Measurements from ENCODE around the gene MAST4.
A peak's percentile ranks its signal among the peaks of the same experiment; 100 is the strongest.

The MAST4 gene

DNA sequence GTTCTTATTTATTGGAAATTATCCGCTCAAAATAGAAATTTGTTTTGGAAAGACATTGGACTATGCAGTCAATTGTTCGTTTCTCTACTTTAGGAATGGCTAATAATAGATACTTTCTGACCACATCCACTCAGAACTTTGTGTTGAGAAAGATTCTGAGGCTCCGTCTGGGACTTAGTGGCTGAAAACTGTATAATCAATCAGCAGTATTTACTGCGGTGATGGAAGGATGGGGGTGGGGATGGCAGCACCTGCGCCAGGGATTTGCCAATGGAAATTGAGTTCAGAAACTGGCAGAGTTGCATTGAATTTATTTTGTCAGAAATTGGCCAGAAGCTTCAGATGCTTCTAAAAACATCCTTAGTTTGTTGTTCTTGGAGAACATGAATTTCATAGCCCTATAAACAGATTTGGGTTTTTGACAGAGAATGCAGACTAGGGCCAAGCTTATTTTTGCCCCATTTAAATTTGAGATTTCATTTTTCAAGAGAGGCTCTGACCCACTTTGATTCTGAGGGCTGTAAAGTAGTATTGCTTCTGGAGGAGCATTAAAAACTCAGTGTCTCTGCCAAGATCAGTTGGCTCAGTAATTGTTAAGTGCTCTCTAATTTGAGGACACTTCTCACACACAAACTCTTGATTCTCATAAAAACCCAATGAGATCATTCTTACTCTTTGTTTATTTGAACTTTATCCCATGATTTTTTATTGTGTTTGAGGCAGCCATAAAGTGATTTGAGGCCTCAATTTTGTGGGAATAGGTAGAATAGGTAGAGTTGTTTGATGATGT, 385.3 kb downstream of the MAST4 start:
- no peak for DNase-seq (ENCODE audit: low read depth)
- H3K4me3 ChIP-seq (ENCODE audit: low read length) = no peak overlapping the region
- TF ChIP-seq, protein P1, sequence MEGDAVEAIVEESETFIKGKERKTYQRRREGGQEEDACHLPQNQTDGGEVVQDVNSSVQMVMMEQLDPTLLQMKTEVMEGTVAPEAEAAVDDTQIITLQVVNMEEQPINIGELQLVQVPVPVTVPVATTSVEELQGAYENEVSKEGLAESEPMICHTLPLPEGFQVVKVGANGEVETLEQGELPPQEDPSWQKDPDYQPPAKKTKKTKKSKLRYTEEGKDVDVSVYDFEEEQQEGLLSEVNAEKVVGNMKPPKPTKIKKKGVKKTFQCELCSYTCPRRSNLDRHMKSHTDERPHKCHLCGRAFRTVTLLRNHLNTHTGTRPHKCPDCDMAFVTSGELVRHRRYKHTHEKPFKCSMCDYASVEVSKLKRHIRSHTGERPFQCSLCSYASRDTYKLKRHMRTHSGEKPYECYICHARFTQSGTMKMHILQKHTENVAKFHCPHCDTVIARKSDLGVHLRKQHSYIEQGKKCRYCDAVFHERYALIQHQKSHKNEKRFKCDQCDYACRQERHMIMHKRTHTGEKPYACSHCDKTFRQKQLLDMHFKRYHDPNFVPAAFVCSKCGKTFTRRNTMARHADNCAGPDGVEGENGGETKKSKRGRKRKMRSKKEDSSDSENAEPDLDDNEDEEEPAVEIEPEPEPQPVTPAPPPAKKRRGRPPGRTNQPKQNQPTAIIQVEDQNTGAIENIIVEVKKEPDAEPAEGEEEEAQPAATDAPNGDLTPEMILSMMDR (IDR thresholded peaks at IDR 0.05; ENCODE audit: insufficient read depth, low read depth, low read length, missing control alignments) = no peak

DNA sequence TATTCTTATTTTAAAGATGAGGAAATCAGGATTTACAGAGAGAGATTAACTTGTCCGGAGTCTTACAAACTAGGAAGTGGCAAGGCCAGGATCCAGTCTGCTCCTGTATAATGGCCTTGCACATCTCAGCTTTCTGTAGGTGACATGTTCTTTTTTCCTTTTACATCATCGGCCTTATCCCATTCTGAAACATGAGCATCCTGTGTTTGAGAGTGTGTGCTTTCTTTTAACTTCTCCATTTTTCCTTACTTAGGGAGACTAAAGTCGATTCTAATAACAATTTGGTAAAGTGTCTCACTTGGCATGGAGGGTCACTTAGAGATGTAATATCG, 385.8 kb downstream of the MAST4 start:
- TF ChIP-seq, protein P1 (IDR thresholded peaks at IDR 0.05; ENCODE audit: insufficient read depth, low read depth, low read length, missing control alignments) = no peak
- no peak for DNase-seq (ENCODE audit: low read depth)

DNA sequence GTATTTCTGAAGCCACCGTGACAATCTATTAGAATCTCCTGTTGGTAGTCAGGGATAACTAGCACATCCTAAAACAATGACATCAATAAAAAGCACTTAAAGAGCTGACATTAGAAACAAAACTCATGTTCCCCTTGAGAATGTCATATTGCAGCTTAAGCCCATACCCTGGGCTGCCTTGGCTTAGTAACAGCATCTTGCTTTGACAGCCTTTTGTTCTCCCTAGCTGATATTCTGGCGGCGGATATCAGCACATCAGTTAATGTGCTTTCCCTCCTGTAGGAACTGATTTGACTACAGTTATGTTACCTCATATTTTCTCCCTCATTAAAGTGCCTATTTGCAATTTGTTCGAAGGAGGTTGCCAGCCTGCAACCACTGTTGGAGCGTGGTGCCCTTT, 386.3 kb downstream of the MAST4 start:
- no peak for DNase-seq (ENCODE audit: low read depth)
- TF ChIP-seq, protein P1 (IDR thresholded peaks at IDR 0.05; ENCODE audit: insufficient read depth, low read depth, low read length, missing control alignments) = no peak

More for the DNA sequence above, 385.8 kb downstream of the MAST4 start:
- H3K4me3 ChIP-seq (ENCODE audit: low read length) = no peak overlapping the region

GRCh38 chr5:66985417-66985816, 389.2 kb downstream of the MAST4 start:
- TF ChIP-seq, protein P1 (IDR thresholded peaks at IDR 0.05; ENCODE audit: insufficient read depth, low read depth, low read length, missing control alignments) = no peak
- H3K4me3 ChIP-seq (ENCODE audit: low read length) = no peak overlapping the region

More for the DNA sequence above, 386.3 kb downstream of the MAST4 start:
- H3K4me3 ChIP-seq (ENCODE audit: low read length) = no peak overlapping the region

GRCh38 chr5:66986009-66986408, 389.8 kb downstream of the MAST4 start:
- no peak for DNase-seq (ENCODE audit: low read depth)
- no peak overlapping the region for H3K4me3 ChIP-seq (ENCODE audit: low read length)
- TF ChIP-seq, protein P1 (IDR thresholded peaks at IDR 0.05; ENCODE audit: insufficient read depth, low read depth, low read length, missing control alignments) = no peak

More at GRCh38 chr5:66985417-66985816, 389.2 kb downstream of the MAST4 start:
- DNase-seq (ENCODE audit: low read depth) = no peak

DNA sequence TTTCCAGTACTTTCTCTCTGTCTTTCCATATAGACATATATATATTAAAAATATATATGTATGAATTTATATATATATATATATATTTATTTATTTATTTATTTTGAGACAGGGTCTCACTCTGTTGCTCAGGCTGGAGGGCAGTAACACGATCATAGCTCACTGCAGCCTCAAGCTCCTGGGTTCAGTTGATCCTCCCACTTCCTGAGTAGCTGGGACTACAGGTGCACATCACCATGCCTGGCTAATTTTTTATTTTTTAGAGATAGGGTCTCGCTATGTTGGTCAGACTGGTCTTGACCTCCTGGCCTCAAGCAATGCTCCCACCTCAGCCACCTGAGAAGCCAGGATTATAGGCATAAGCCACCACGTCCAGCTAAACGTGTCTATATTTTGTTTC, 390.3 kb downstream of the MAST4 start:
- TF ChIP-seq, protein P1 (IDR thresholded peaks at IDR 0.05; ENCODE audit: insufficient read depth, low read depth, low read length, missing control alignments) = no peak
- H3K4me3 ChIP-seq (ENCODE audit: low read length) = no peak overlapping the region
- DNase-seq (ENCODE audit: low read depth) = no peak

- no peak overlapping the region for H3K4me3 ChIP-seq (ENCODE audit: low read length)
- TF ChIP-seq, protein P1 (IDR thresholded peaks at IDR 0.05; ENCODE audit: insufficient read depth, low read depth, low read length, missing control alignments) = no peak
- peak; percentile 36 for DNase-seq (ENCODE audit: low read depth)
These were observed 390.9 kb downstream of the MAST4 start for GRCh38 chr5:66987126-66987525.

Data from epithelial cell of esophagus (primary cell).